K562 (cell line): ENCODE results near the gene WNT7B. TPM values are rescaled to one million over a fixed set of nuclear protein-coding genes. Genes with fewer than 3 reads are reported as not detected.

Experiments
- ATAC-seq: fragments of 200-7000 bp; cut with Tn5 transposase; 3 replicates; pipeline ENCODE4 v1.9.1; 2020; ENCODE audit warnings: moderate library complexity
- BruUV-seq: library from RNA; stranded (reverse); fragments of 400-500 nt; replicated peaks from 2 replicates; lab custom pipeline; 2021; lab: Mats Ljungman, UMichigan
- CTCF ChIA-PET: fragments of 300-600 bp; formaldehyde crosslinking; extraction: SDS; loops from one replicate; lab custom pipeline; 2021; ENCODE audit warnings: low intra/inter-chr PET ratio; lab: Yijun Ruan, JAX
- POLR2A ChIA-PET: fragments of 300-600, 350-650 bp; sonication (Branson Sonifier 250); formaldehyde crosslinking; extraction: SDS; loops from one replicate; lab custom pipeline; 2021; ENCODE audit warnings: antibody characterized with exemption, inconsistent platforms; lab: Yijun Ruan, JAX
- DNase-seq, 4 experiments: peaks; one replicate each; pipeline versions ENCODE4 v3.0.0 to v3.0.0-alpha.2; 2011 to 2018; ENCODE audit warnings: low spot score in 3 of 4, mixed read lengths in 3 of 4; ENCODE audit errors: extremely low read depth in 1 of 4
- FAIRE-seq: peaks from 2 replicates; lab custom pipeline; 2011; peaks lifted over from hg19 to GRCh38; lab: Jason Lieb, UNC
- H2AFZ ChIP-seq: 2 replicates; pipeline ENCODE4 v1.6.0; 2011; ENCODE audit warnings: low read depth, low read length, control low read depth, inconsistent platforms
- H3K27ac ChIP-seq: fragments of 200-600 bp; 3 replicates; pipeline ENCODE4 v1.8.0; 2011; ENCODE audit warnings: low read depth, mild to moderate bottlenecking, control low read depth, inconsistent platforms, low read length, moderate library complexity, mixed read lengths; ENCODE audit errors: extremely low read depth
- H3K27me3 ChIP-seq, 2 experiments: fragments of 300-600 bp in 1 of 2; 2 replicates in 1 of 2; 3 replicates in 1 of 2; pipeline versions ENCODE4 v1.6.0 to v1.8.0; 2011; ENCODE audit warnings: inconsistent platforms in 2 of 2, low read length in 2 of 2, mild to moderate bottlenecking in 1 of 2, mixed read lengths in 1 of 2, moderate library complexity in 1 of 2; ENCODE audit not compliant: control insufficient read depth in 2 of 2, insufficient read depth in 2 of 2
- H3K36me3 ChIP-seq: fragments of 300-600 bp; 3 replicates; pipeline ENCODE4 v1.8.0; 2011; ENCODE audit warnings: mild to moderate bottlenecking, low read length, inconsistent platforms; ENCODE audit not compliant: control insufficient read depth, insufficient read depth
- H3K4me1 ChIP-seq, 2 experiments: fragments of 200-600 bp in 1 of 2; replicated peaks in 1 of 2; 2 replicates in 1 of 2; 3 replicates in 1 of 2; pipeline versions ENCODE4 v1.5.1 to v1.8.0; 2011; ENCODE audit warnings: inconsistent platforms in 2 of 2, low read length in 2 of 2, mild to moderate bottlenecking in 1 of 2, mixed read lengths in 1 of 2, moderate library complexity in 1 of 2; ENCODE audit not compliant: control insufficient read depth in 2 of 2, insufficient read depth in 2 of 2
- H3K4me2 ChIP-seq: 2 replicates; pipeline ENCODE4 v1.6.1; 2011; ENCODE audit warnings: low read length, control low read depth, inconsistent platforms, mixed read lengths; ENCODE audit not compliant: insufficient read depth
- H3K4me3 ChIP-seq: fragments of 200-600 bp; sonication (generic), shearing (Covaris generic); 2 replicates; pipeline ENCODE4 v1.5.1; 2016; ENCODE audit warnings: control low read depth, inconsistent platforms
- H3K79me2 ChIP-seq: fragments of 200-600 bp; 3 replicates; pipeline ENCODE4 v1.8.0; 2011; ENCODE audit warnings: low read length, inconsistent platforms; ENCODE audit not compliant: control insufficient read depth, insufficient read depth
- H3K9ac ChIP-seq, 2 experiments: 2 replicates each; pipeline versions ENCODE4 v1.6.0 to v1.6.1; 2011; ENCODE audit warnings: low read depth in 2 of 2, low read length in 2 of 2, control low read depth in 1 of 2, inconsistent platforms in 1 of 2, mild to moderate bottlenecking in 1 of 2, mixed read lengths in 1 of 2; ENCODE audit not compliant: insufficient read depth in 1 of 2
- H3K9me1 ChIP-seq: one replicate; pipeline ENCODE4 v1.6.0; 2011; ENCODE audit warnings: inconsistent platforms, mild to moderate bottlenecking, low read length, moderate library complexity; ENCODE audit not compliant: control insufficient read depth, insufficient read depth
- H3K9me3 ChIP-seq: replicated peaks from 2 replicates; pipeline ENCODE4 v1.5.1; 2011; ENCODE audit warnings: low read depth, low read length, inconsistent platforms; ENCODE audit not compliant: control insufficient read depth, insufficient read depth
- H4K20me1 ChIP-seq: replicated peaks from 2 replicates; pipeline ENCODE4 v1.6.1; 2011; ENCODE audit warnings: low read length, inconsistent platforms, mixed read lengths; ENCODE audit not compliant: control insufficient read depth, insufficient read depth
- ELF1 ChIP-seq: fragments of 200-800 bp; sonication (Bioruptor generic); IDR thresholded peaks from 2 replicates; pipeline ENCODE4 v1.6.1; 2016; ENCODE audit warnings: missing genetic modification characterization, missing compliant biosample characterization
- HNRNPLL ChIP-seq: fragments of 200-400 bp; formaldehyde crosslinking; IDR thresholded peaks from 2 replicates; pipeline ENCODE4 v1.6.1; 2017; ENCODE audit warnings: low read length, low read depth, mild to moderate bottlenecking; ENCODE audit not compliant: poor library complexity, severe bottlenecking
- KHSRP ChIP-seq: fragments of 450-650 bp; IDR thresholded peaks from 2 replicates; pipeline ENCODE4 v1.6.1; 2017
- NR2C2 ChIP-seq, 2 experiments: fragments of 200-800 bp in 1 of 2; sonication (Bioruptor generic) in 1 of 2; sonication (generic) in 1 of 2; formaldehyde crosslinking in 1 of 2; IDR thresholded peaks; 2 replicates each; pipeline versions ENCODE4 v1.6.1 to v1.8.0; 2016 to 2022; ENCODE audit warnings: mild to moderate bottlenecking in 1 of 2, missing compliant biosample characterization in 1 of 2, missing genetic modification characterization in 1 of 2, missing genetic modification reagents in 1 of 2
- POU5F1 ChIP-seq: fragments of 150-350 bp; IDR thresholded peaks from 2 replicates; pipeline ENCODE4 v1.6.1; 2014; ENCODE audit warnings: borderline replicate concordance, low read length, low read depth, mild to moderate bottlenecking; ENCODE audit not compliant: partially characterized antibody
- USF2 ChIP-seq: sonication (generic); formaldehyde crosslinking; IDR thresholded peaks from 2 replicates; pipeline ENCODE4 v1.5.0; 2020; ENCODE audit warnings: missing genetic modification reagents
- WGBS: fragments of 100-300 bp; shearing (Covaris generic); methylation state at CpG from one replicate; pipeline ENCODE4 v1.1.6; 2016; ENCODE audit warnings: low coverage, mixed read lengths; ENCODE audit not compliant: insufficient coverage; ENCODE audit errors: missing lambda C conversion rate; 5-methylcytosine and 5-hydroxymethylcytosine counted together
- in situ Hi-C: fragments of 300-500 bp; cut with MboI; formaldehyde crosslinking; loops from 4 replicates; pipeline ENCODE4 v1.15.0; 2018; ENCODE audit warnings: inconsistent platforms, mixed read lengths
- intact Hi-C: fragments of 100-400 bp; cut with micrococcal nuclease; formaldehyde crosslinking; loops from 2 replicates; pipeline ENCODE4 v1.14.2; 2022
- polyA plus RNA-seq, 8 experiments: library from polyadenylated mRNA; depleted of rRNA in 4 of 8; stranded (reverse) in 5 of 8; unstranded in 3 of 8; fragments of >200 nt; fragmentation: Nextera tagmentation in 2 of 8; fragmentation: Illumina TruSeq in 1 of 8; extraction: Ambion mirVana in 2 of 8; extraction: Trizol in 1 of 8; gene quantifications; 2 replicates each; pipeline versions ENCODE4 v1.2.1 to v1.2.3, GENCODE V29; 2011 to 2014; ENCODE audit warnings: inconsistent platforms in 1 of 8, missing spikeins in 1 of 8
- total RNA-seq, 7 experiments: library from RNA; depleted of rRNA in 6 of 7; stranded (reverse); fragments of >200 nt in 6 of 7; fragmentation: Illumina TruSeq in 2 of 7; extraction: Trizol in 2 of 7; gene quantifications; 2 replicates each; pipeline versions ENCODE4 v1.2.1 to v1.2.3, GENCODE V29; 2011 to 2021; ENCODE audit warnings: low replicate concordance in 1 of 7
- TF ChIP-seq, protein P1 (sequence below): sonication (generic); formaldehyde crosslinking; IDR thresholded peaks from 2 replicates; pipeline ENCODE4 v1.8.1; 2023; ENCODE audit warnings: mild to moderate bottlenecking, missing genetic modification reagents

WNT7B gene
- total and polyA plus RNA-seq, 9 of the 15 experiments (the other 6 are each of a cell fraction or from before 2014, with no cell fraction given), result not detected

DNA sequence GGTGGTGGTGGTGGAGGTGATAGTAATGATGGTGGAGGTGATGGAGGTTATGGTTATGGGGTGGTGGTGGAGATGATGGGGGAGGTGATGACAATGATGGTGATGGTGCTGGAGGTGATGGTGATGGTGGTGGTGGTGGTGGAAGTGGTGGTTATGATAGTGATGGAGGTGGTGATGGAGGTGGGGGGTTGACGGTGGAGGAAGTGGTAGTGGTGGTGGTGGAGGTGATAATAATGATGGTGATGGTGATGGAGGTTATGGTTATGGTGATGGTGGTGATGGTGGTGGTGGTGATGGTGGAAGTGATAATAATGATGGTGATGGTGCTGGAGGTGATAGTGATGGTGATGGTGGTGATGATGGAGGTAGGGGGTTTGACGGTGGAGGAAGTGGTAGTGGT, 16.9 kb upstream of the WNT7B start:
- Histone ChIP-seq H3K9me3 (no peaks in the 10 kb centered on the region), H2AFZ (no peak overlapping the region), H3K4me1 (peaks cover 0 to 31% of the 10 kb centered on the region in 2 experiments; a peak in 2 of 5 replicates), H3K9ac (no peak overlapping the region), H3K4me2 (no peak overlapping the region), H3K79me2 (no peaks in the 10 kb centered on the region), H3K36me3 (no peaks in the 10 kb centered on the region), H3K27ac (no peak overlapping the region), H4K20me1 (0 out of 2 replicates have a peak, but pooled peaks cover 5% of the 10 kb centered on the region), H3K4me3 (no peak overlapping the region), H3K9me1 (no peaks in the 10 kb centered on the region), H3K27me3 (peaks cover 0 to 35% of the 10 kb centered on the region in 2 experiments; a peak in 2 of 5 replicates)
- 11% methylated on average over 2 of the region's 2 CpGs for whole genome bisulfite sequencing
- BruUV-seq, result no TSS peak
- FAIRE-seq (no peak), DNase-seq (no peak), ATAC-seq (no peak)
- POLR2A ChIA-PET, result no interaction called here
- CTCF ChIA-PET, result interaction anchor here (0.9 to 4.5 kb wide), 2 partner anchors 123 to 416 kb away, joined by 4 to 111 read pairs; no protein-coding TSS in a partner anchor
- TF ChIP-seq ELF1 (tag), result no peak
- in situ Hi-C loops, result no loop called here
- intact Hi-C loops, result loop anchor here (2.0 kb wide), 1 partner anchor 123 kb away; no protein-coding TSS in a partner anchor

DNA sequence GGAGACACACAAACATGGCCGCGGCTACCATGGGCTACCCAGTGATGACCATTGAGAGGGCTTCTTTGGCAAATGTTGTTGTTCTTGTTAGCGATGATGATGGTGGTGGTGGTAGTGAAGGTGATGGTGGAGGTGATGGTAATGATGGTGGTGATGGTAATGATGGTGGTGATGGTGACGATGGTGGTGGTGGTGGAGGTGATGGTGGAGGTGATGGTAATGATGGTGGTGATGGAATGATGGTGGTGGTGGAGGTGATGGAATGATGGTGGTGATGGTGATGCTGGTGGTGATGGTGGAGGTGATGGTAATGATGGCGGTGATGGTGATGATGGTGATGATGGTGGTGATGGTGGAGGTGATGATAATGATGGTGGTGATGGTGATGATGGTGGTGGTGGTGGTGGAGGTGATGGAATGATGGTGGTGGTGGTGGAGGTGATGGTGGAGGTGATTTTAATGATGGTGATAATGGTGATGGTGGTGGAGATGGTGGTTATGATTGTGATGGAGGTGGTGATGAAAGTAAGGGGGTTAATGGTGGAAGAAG, 16.3 kb upstream of the WNT7B start:
- H3K4me1 ChIP-seq, result peaks cover 0 to 31% of the 10 kb centered on the region in 2 experiments; a peak in 2 of 5 replicates
- 0% methylated on average over 5 of the region's 5 CpGs for whole genome bisulfite sequencing
- ATAC-seq, result no peak
- H3K4me2 ChIP-seq, result no peak overlapping the region
- H3K9me1 ChIP-seq, result no peaks in the 10 kb centered on the region
- H3K36me3 ChIP-seq, result no peaks in the 10 kb centered on the region
- POLR2A ChIA-PET, result no interaction called here
- FAIRE-seq, result no peak
- no peak overlapping the region for H3K4me3 ChIP-seq
- no peak for DNase-seq
- in situ Hi-C loops, result no loop called here
- H4K20me1 ChIP-seq, result 0 out of 2 replicates have a peak, but pooled peaks cover 5% of the 10 kb centered on the region
- H3K9me3 ChIP-seq, result no peaks in the 10 kb centered on the region
- H2AFZ ChIP-seq, result no peak overlapping the region
- H3K9ac ChIP-seq, result no peak overlapping the region
- CTCF ChIA-PET, result interaction anchor here (4.5 kb wide), 1 partner anchor 124 kb away, joined by 111 read pairs; no protein-coding TSS in a partner anchor
- peaks cover 0 to 42% of the 10 kb centered on the region in 2 experiments; a peak in 2 of 5 replicates for H3K27me3 ChIP-seq
- H3K79me2 ChIP-seq, result no peaks in the 10 kb centered on the region
- intact Hi-C loops, result no loop called here
- H3K27ac ChIP-seq, result no peak overlapping the region
- BruUV-seq, result no TSS peak
- TF ChIP-seq POU5F1 (no peak), NR2C2 (CRISPR knock-in tag; IDR thresholded peaks at IDR 0.05) (no peak), NR2C2 (tag; IDR thresholded peaks at IDR 0.05) (no peak), USF2 (no peak), KHSRP (no peak), HNRNPLL (no peak)
- TF ChIP-seq, protein P1, sequence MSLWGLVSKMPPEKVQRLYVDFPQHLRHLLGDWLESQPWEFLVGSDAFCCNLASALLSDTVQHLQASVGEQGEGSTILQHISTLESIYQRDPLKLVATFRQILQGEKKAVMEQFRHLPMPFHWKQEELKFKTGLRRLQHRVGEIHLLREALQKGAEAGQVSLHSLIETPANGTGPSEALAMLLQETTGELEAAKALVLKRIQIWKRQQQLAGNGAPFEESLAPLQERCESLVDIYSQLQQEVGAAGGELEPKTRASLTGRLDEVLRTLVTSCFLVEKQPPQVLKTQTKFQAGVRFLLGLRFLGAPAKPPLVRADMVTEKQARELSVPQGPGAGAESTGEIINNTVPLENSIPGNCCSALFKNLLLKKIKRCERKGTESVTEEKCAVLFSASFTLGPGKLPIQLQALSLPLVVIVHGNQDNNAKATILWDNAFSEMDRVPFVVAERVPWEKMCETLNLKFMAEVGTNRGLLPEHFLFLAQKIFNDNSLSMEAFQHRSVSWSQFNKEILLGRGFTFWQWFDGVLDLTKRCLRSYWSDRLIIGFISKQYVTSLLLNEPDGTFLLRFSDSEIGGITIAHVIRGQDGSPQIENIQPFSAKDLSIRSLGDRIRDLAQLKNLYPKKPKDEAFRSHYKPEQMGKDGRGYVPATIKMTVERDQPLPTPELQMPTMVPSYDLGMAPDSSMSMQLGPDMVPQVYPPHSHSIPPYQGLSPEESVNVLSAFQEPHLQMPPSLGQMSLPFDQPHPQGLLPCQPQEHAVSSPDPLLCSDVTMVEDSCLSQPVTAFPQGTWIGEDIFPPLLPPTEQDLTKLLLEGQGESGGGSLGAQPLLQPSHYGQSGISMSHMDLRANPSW (CRISPR knock-in tag), result no peak
